K562 (cell line): ENCODE results near the gene ALDH8A1.

Experiments used
- BMI1 ChIP-seq: fragments of 150-350 bp; IDR thresholded peaks from 2 replicates; pipeline ENCODE4 v1.6.1; 2014; ENCODE audit warnings: low read length
- CHD2 ChIP-seq: IDR thresholded peaks from 2 replicates; pipeline ENCODE4 v1.6.1; 2011; ENCODE audit warnings: low read depth, low read length
- ERF ChIP-seq: fragments of 450-650 bp; formaldehyde crosslinking; IDR thresholded peaks from 2 replicates; pipeline ENCODE4 v1.4.0; 2020; ENCODE audit warnings: mild to moderate bottlenecking, mixed read lengths
- HCFC1 ChIP-seq: IDR thresholded peaks from 2 replicates; pipeline ENCODE4 v1.6.1; 2012; ENCODE audit warnings: low read depth, low read length, improper control_type of control experiment
- HDAC2 ChIP-seq: fragments of 450-650 bp; IDR thresholded peaks from 2 replicates; pipeline ENCODE4 v1.6.1; 2016; ENCODE audit warnings: mild to moderate bottlenecking
- MYC ChIP-seq, 2 experiments: fragments of 250-450 bp in 1 of 2; sonication (Bioruptor Pico) in 1 of 2; IDR thresholded peaks; 2 replicates each; pipeline versions ENCODE4 v1.5.1 to v1.6.1; 2012 to 2021; ENCODE audit warnings: low read depth in 2 of 2, borderline replicate concordance in 1 of 2, improper control_type of control experiment in 1 of 2, low read length in 1 of 2, mild to moderate bottlenecking in 1 of 2, moderate library complexity in 1 of 2
- TEAD4 ChIP-seq, 2 experiments: sonication (generic) in 1 of 2; formaldehyde crosslinking in 1 of 2; IDR thresholded peaks; 2 replicates each; pipeline versions ENCODE4 v1.6.1 to v1.8.0; 2012 to 2022; ENCODE audit warnings: borderline replicate concordance in 1 of 2, inconsistent platforms in 1 of 2, low read length in 1 of 2, mild to moderate bottlenecking in 1 of 2, missing genetic modification reagents in 1 of 2
- TF ChIP-seq, protein P1 (sequence below), 3 experiments: fragments of 200-800 bp in 1 of 3; fragments of 250-450 bp in 1 of 3; fragments of 450-650 bp in 1 of 3; sonication (Bioruptor Pico) in 1 of 3; sonication (Bioruptor generic) in 1 of 3; formaldehyde crosslinking in 1 of 3; IDR thresholded peaks; 2 replicates each; pipeline versions ENCODE4 v1.6.1 to v1.8.0; 2016 to 2022; ENCODE audit warnings: mild to moderate bottlenecking in 2 of 3, missing genetic modification characterization in 2 of 3, missing compliant biosample characterization in 1 of 3, moderate library complexity in 1 of 3
- TF ChIP-seq, protein P2 (sequence below): fragments of 250-450 bp; sonication (Bioruptor Pico); IDR thresholded peaks from 2 replicates; pipeline ENCODE4 v1.5.0; 2020; ENCODE audit warnings: mild to moderate bottlenecking, borderline replicate concordance
- TF ChIP-seq, protein P3 (sequence below): fragments of 450-650 bp; formaldehyde crosslinking; IDR thresholded peaks from 2 replicates; pipeline ENCODE4 v1.4.0; 2022; ENCODE audit warnings: missing genetic modification characterization
- TF ChIP-seq, protein P4 (sequence below), 3 experiments: IDR thresholded peaks in 2 of 3; conservative IDR thresholded peaks in 1 of 3; 2 replicates each; pipeline ENCODE4 v1.5.1; 2011 to 2012; ENCODE audit warnings: low read length in 3 of 3, mild to moderate bottlenecking in 3 of 3, control low read depth in 2 of 3, improper control_type of control experiment in 1 of 3, inconsistent platforms in 1 of 3, low read depth in 1 of 3, mixed read lengths in 1 of 3, moderate library complexity in 1 of 3; ENCODE audit not compliant: insufficient read depth in 2 of 3
- TF ChIP-seq, protein P5 (sequence below): sonication (generic); formaldehyde crosslinking; IDR thresholded peaks from 2 replicates; pipeline ENCODE4 v1.5.0; 2020; ENCODE audit warnings: missing genetic modification reagents

DNA sequence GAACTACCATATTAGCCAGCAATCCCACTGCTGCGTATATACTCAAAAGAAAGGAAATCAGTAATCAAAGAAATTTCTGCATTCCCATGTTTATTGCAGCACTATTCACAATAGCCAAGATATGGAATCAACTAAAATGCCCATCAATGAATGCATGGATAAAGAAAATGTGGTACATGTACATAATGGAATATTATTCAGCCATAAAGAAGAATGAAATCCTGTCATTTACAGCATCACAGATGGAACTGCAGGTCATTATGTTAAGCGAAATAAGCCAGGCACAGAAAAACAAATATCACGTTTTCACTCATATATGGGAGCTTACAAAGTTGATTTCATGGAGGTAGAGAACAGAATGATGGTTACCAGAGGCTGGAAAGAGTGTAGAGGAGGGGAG lies 65.1 kb downstream of the ALDH8A1 start:
- TF ChIP-seq, protein P1, sequence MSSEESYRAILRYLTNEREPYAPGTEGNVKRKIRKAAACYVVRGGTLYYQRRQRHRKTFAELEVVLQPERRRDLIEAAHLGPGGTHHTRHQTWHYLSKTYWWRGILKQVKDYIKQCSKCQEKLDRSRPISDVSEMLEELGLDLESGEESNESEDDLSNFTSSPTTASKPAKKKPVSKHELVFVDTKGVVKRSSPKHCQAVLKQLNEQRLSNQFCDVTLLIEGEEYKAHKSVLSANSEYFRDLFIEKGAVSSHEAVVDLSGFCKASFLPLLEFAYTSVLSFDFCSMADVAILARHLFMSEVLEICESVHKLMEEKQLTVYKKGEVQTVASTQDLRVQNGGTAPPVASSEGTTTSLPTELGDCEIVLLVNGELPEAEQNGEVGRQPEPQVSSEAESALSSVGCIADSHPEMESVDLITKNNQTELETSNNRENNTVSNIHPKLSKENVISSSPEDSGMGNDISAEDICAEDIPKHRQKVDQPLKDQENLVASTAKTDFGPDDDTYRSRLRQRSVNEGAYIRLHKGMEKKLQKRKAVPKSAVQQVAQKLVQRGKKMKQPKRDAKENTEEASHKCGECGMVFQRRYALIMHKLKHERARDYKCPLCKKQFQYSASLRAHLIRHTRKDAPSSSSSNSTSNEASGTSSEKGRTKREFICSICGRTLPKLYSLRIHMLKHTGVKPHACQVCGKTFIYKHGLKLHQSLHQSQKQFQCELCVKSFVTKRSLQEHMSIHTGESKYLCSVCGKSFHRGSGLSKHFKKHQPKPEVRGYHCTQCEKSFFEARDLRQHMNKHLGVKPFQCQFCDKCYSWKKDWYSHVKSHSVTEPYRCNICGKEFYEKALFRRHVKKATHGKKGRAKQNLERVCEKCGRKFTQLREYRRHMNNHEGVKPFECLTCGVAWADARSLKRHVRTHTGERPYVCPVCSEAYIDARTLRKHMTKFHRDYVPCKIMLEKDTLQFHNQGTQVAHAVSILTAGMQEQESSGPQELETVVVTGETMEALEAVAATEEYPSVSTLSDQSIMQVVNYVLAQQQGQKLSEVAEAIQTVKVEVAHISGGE (CRISPR knock-in tag; IDR thresholded peaks at IDR 0.05) = no peak
- TF ChIP-seq CHD2 = no peak
- TF ChIP-seq HCFC1 = no peak
- TF ChIP-seq, protein P2, sequence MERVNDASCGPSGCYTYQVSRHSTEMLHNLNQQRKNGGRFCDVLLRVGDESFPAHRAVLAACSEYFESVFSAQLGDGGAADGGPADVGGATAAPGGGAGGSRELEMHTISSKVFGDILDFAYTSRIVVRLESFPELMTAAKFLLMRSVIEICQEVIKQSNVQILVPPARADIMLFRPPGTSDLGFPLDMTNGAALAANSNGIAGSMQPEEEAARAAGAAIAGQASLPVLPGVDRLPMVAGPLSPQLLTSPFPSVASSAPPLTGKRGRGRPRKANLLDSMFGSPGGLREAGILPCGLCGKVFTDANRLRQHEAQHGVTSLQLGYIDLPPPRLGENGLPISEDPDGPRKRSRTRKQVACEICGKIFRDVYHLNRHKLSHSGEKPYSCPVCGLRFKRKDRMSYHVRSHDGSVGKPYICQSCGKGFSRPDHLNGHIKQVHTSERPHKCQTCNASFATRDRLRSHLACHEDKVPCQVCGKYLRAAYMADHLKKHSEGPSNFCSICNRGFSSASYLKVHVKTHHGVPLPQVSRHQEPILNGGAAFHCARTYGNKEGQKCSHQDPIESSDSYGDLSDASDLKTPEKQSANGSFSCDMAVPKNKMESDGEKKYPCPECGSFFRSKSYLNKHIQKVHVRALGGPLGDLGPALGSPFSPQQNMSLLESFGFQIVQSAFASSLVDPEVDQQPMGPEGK (CRISPR knock-in tag) = no peak
- TF ChIP-seq, protein P3, sequence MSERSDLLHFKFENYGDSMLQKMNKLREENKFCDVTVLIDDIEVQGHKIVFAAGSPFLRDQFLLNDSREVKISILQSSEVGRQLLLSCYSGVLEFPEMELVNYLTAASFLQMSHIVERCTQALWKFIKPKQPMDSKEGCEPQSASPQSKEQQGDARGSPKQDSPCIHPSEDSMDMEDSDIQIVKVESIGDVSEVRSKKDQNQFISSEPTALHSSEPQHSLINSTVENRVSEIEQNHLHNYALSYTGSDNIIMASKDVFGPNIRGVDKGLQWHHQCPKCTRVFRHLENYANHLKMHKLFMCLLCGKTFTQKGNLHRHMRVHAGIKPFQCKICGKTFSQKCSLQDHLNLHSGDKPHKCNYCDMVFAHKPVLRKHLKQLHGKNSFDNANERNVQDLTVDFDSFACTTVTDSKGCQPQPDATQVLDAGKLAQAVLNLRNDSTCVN (CRISPR knock-in tag) = no peak
- TF ChIP-seq HDAC2 = no peak
- TF ChIP-seq, protein P4, sequence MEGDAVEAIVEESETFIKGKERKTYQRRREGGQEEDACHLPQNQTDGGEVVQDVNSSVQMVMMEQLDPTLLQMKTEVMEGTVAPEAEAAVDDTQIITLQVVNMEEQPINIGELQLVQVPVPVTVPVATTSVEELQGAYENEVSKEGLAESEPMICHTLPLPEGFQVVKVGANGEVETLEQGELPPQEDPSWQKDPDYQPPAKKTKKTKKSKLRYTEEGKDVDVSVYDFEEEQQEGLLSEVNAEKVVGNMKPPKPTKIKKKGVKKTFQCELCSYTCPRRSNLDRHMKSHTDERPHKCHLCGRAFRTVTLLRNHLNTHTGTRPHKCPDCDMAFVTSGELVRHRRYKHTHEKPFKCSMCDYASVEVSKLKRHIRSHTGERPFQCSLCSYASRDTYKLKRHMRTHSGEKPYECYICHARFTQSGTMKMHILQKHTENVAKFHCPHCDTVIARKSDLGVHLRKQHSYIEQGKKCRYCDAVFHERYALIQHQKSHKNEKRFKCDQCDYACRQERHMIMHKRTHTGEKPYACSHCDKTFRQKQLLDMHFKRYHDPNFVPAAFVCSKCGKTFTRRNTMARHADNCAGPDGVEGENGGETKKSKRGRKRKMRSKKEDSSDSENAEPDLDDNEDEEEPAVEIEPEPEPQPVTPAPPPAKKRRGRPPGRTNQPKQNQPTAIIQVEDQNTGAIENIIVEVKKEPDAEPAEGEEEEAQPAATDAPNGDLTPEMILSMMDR (IDR thresholded peaks at IDR 0.05 in 2 of 3, conservative IDR thresholded peaks at IDR 0.05 in 1 of 3; ENCODE audit: insufficient read depth in 2 of 3, low read depth in 1 of 3, low read length in 3 of 3) = no peak
- TF ChIP-seq TEAD4 (IDR thresholded peaks at IDR 0.05; ENCODE audit: low read length) = no peak
- no peak for TF ChIP-seq TEAD4 (CRISPR knock-in tag; IDR thresholded peaks at IDR 0.05; ENCODE audit: borderline replicate concordance)
- no peak for TF ChIP-seq ERF (CRISPR knock-in tag)
- no peak for TF ChIP-seq BMI1
- TF ChIP-seq MYC (IDR thresholded peaks at IDR 0.05; ENCODE audit: low read depth, low read length) = no peak
- no peak for TF ChIP-seq MYC (CRISPR knock-in tag; IDR thresholded peaks at IDR 0.05; ENCODE audit: borderline replicate concordance, low read depth)
- TF ChIP-seq, protein P5, sequence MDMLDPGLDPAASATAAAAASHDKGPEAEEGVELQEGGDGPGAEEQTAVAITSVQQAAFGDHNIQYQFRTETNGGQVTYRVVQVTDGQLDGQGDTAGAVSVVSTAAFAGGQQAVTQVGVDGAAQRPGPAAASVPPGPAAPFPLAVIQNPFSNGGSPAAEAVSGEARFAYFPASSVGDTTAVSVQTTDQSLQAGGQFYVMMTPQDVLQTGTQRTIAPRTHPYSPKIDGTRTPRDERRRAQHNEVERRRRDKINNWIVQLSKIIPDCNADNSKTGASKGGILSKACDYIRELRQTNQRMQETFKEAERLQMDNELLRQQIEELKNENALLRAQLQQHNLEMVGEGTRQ (CRISPR knock-in tag) = no peak
